ENCODE results near the gene FAM163B. TPM values are rescaled to one million over a fixed set of nuclear protein-coding genes. Genes with fewer than 3 reads are reported as not detected.

The FAM163B gene
- total RNA-seq, 1 donor from 2014 or later: not detected

- no peak for DNase-seq
- Mint-ChIP-seq H3K27me3 (peaks cover 26% of the 10 kb centered on the region), H3K36me3 (ENCODE audit: low read depth) (no peaks in the 10 kb centered on the region), H3K27ac (no peak overlapping the region), H3K4me3 (no peak overlapping the region), H3K4me1 (peaks cover 6% of the 10 kb centered on the region), H3K9me3 (no peaks in the 10 kb centered on the region)
- ChIA-PET POLR2A (no interaction called here), CTCF (no interaction called here)
- no peak for TF ChIP-seq CTCF (IDR thresholded peaks at IDR 0.05)
- no peak for ATAC-seq (ENCODE audit: low read depth)
- intact Hi-C loops (cut with micrococcal nuclease): no loop called here
Observed at GRCh38 chr9:133571896-133572595, 37.1 kb downstream of the FAM163B start.

- ATAC-seq (ENCODE audit: low read depth) (no peak), DNase-seq (no peak)
- no peaks in the 10 kb centered on the region for H3K9me3 Mint-ChIP-seq
- no peaks in the 10 kb centered on the region for H3K36me3 Mint-ChIP-seq (ENCODE audit: low read depth)
- intact Hi-C loops (cut with micrococcal nuclease): no loop called here
- H3K27ac Mint-ChIP-seq: no peak overlapping the region
- ChIA-PET CTCF (no interaction called here), POLR2A (no interaction called here)
- H3K4me1 Mint-ChIP-seq: no peaks in the 10 kb centered on the region
- peaks cover 20% of the 10 kb centered on the region for H3K27me3 Mint-ChIP-seq
- H3K4me3 Mint-ChIP-seq: no peak overlapping the region
- TF ChIP-seq CTCF (IDR thresholded peaks at IDR 0.05): no peak
Observed at GRCh38 chr9:133571391-133571890, 37.7 kb downstream of the FAM163B start.

- peaks cover 15% of the 10 kb centered on the region for H3K27me3 Mint-ChIP-seq
- ChIA-PET POLR2A (no interaction called here), CTCF (no interaction called here)
- no peaks in the 10 kb centered on the region for H3K9me3 Mint-ChIP-seq
- TF ChIP-seq CTCF (IDR thresholded peaks at IDR 0.05): no peak
- H3K27ac Mint-ChIP-seq: no peak overlapping the region
- no peaks in the 10 kb centered on the region for H3K36me3 Mint-ChIP-seq (ENCODE audit: low read depth)
- H3K4me1 Mint-ChIP-seq: no peaks in the 10 kb centered on the region
- ATAC-seq (ENCODE audit: low read depth): no peak
- no peak overlapping the region for H3K4me3 Mint-ChIP-seq
- intact Hi-C loops (cut with micrococcal nuclease): no loop called here
- DNase-seq: no peak
Observed at GRCh38 chr9:133570691-133571080, 38.5 kb downstream of the FAM163B start.

- no peaks in the 10 kb centered on the region for H3K4me1 Mint-ChIP-seq
- POLR2A ChIA-PET: no interaction called here
- no peak for ATAC-seq (ENCODE audit: low read depth)
- no peak overlapping the region for H3K27ac Mint-ChIP-seq
- CTCF ChIA-PET: no interaction called here
- H3K27me3 Mint-ChIP-seq: peaks cover 10% of the 10 kb centered on the region
- intact Hi-C loops (cut with micrococcal nuclease): no loop called here
- DNase-seq: no peak
- H3K4me3 Mint-ChIP-seq: no peak overlapping the region
- no peak for TF ChIP-seq CTCF (IDR thresholded peaks at IDR 0.05)
- no peaks in the 10 kb centered on the region for H3K36me3 Mint-ChIP-seq (ENCODE audit: low read depth)
- no peaks in the 10 kb centered on the region for H3K9me3 Mint-ChIP-seq
Observed at GRCh38 chr9:133569891-133570690, 39.1 kb downstream of the FAM163B start.

- no peak overlapping the region for H3K4me3 Mint-ChIP-seq
- ChIA-PET CTCF (no interaction called here), POLR2A (no interaction called here)
- no peak for ATAC-seq (ENCODE audit: low read depth)
- H3K27me3 Mint-ChIP-seq: peaks cover 6% of the 10 kb centered on the region
- intact Hi-C loops (cut with micrococcal nuclease): no loop called here
- no peaks in the 10 kb centered on the region for H3K9me3 Mint-ChIP-seq
- no peak for DNase-seq
- no peak overlapping the region for H3K27ac Mint-ChIP-seq
- no peaks in the 10 kb centered on the region for H3K36me3 Mint-ChIP-seq (ENCODE audit: low read depth)
- H3K4me1 Mint-ChIP-seq: no peaks in the 10 kb centered on the region
- TF ChIP-seq CTCF (IDR thresholded peaks at IDR 0.05): no peak
Observed at GRCh38 chr9:133569121-133569785, 39.9 kb downstream of the FAM163B start.

All from activated B cell treated with CpG ODN at 0.5 μM for 24 hours (primary cell).